Stimulated activated CD8-positive, alpha-beta memory T cell treated with anti-CD3 and anti-CD28 coated beads, Interleukin-7, amount 100 ng/mL, for 1 hour (primary cell): Measurements from ENCODE around the gene PLA2G2C.

Experiments used
- DNase-seq, 2 donors: peaks; one replicate each; pipeline ENCODE4 v3.0.0-alpha.2; 2020; ENCODE audit warnings: low read depth in 2 of 2

PLA2G2C gene

DNA sequence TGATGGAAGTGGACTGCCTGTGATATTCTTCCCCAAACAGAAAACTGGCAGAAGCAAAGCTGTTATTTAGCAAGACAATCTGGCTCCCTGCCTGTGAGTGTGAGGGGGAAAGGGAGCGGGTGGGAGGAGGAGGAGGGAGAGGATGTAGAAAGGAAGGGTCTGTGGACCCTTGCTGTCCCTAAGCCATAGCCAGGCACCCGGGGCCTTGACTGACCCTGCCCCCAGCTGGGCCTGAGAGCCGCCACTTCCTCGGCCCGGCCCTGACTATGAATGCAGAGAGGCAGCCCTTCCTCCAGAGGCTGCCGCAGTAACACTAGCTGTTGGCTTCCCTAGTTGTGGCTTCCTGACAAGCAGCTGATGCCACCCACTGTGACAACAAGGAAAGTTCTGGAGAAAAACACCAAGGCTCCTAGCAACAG is 33.3 kb downstream of the PLA2G2C start:
- no peak for DNase-seq

DNA sequence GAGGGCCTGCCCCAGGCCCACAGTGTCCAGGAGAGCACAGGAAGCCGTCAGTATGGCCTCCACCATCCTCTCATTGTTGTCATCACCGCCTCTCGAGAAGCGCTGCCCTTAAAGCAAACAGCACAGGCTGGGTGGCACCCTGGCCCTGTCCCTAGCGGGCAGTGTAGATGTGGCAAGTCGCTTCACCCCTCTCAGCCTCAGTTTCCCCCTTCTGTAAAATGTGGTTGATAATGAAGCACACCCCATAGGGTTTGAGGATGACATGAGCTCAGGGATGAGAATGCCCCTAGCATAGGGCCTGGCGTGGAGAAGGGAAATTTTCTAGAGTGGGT is 33.8 kb downstream of the PLA2G2C start:
- no peak for DNase-seq

DNA sequence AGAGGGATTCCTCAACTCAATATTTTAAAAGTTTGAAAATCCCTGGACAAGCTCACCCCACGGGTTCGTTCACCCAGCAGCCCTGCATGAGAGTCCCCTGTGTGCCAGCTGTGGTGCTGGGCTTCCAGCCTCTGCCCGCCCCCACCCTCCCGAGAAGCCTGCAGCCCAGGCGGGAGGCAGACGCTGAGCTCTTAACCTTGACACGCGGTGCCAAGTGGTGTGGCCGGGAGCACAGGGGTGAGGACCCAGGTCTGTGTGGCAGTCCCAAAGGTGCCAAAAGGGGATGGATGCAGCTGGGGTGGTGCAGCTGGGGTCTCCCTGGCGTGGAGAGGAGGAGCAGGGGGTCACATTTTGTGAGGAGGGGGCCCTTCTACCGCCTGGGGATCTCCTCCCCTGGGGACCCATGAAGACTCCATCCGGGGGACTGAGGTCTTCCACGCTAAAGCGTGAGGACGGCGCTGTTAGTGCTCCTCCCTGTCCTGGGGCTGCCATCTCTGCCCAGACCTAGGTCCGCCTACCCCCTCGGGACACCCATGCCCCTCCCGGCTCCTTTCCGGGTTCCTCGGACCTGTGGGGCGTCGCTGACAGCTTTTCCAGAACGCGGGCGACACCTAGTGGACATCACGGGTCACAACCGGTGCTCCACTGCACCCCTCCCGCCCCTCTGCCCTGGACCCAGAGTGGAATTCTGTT is 34.3 kb downstream of the PLA2G2C start:
- peak; percentile 42 to 63 for DNase-seq

DNA sequence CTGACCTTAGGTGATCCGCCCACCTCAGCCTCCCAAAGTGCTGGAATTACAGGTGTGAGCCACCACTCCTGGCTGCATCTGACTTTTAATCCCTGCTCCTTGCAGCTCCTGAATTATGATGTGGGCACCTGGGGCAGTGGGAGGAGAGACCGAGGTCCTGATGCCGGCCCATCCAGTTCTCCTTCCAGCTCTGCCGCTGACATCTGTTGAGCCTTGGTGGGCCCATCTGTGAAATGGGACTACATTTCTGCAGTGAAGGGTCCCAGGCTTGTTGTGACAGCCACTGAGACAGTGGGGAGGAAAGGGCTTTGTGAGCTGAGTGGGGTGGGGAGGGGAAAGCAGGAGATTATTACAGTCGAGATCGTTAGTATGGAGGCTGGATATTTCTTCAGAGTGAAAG is 35.3 kb downstream of the PLA2G2C start:
- DNase-seq, result no peak

DNA sequence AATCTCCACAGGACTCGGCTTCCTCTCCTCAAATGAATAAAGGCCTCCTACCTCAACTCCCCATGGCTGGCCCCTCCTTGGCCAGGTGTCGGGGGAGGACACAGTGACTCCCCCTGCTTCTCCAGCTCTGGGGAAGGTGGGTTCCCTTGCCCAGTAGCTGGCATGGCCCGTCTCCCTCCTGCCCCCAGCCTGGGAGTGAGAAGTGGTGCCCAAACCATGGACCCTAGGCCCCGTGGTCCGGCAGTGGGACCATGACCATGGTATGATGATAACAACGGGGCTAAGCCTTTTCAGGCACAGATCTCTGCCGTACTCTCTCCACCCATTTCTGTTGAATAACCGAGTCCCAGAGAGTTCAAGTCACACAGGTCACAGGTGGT is 36.0 kb downstream of the PLA2G2C start:
- no peak for DNase-seq

DNA sequence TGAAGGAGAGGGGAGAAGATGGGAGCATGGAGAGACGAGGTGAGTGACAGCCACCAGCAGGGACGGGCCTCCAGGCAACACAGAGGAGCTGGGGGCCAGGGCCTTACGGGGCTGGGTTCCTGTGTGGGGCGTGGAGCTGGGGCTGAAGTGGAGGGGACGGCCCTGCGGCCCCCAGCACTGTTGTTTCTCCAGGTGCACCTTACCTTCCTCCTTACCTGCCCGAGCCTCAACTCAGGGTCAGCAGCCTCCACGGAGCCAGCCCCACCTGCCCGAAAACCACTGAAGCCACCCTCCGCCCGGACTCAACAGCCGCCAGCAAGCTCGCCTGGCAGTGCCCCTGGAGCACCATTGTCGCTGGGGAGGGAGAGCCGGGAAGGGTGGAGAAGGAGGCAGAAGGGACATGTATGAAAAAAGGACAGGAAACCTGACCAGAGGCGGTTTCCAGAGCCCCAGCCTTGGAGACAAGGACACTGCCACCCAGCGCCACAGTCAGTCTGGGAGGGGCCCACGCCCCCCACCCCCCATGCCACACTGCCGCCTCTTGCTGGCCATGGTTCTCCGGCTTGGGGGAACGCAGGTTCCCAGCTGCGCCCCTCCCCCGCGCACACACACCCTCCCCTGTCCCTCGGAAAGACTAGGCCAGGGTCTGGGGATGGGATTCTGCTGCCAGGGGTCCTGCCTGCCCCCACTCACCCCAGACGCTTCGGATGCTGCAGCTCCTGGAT is 36.6 kb downstream of the PLA2G2C start:
- no peak for DNase-seq

DNA sequence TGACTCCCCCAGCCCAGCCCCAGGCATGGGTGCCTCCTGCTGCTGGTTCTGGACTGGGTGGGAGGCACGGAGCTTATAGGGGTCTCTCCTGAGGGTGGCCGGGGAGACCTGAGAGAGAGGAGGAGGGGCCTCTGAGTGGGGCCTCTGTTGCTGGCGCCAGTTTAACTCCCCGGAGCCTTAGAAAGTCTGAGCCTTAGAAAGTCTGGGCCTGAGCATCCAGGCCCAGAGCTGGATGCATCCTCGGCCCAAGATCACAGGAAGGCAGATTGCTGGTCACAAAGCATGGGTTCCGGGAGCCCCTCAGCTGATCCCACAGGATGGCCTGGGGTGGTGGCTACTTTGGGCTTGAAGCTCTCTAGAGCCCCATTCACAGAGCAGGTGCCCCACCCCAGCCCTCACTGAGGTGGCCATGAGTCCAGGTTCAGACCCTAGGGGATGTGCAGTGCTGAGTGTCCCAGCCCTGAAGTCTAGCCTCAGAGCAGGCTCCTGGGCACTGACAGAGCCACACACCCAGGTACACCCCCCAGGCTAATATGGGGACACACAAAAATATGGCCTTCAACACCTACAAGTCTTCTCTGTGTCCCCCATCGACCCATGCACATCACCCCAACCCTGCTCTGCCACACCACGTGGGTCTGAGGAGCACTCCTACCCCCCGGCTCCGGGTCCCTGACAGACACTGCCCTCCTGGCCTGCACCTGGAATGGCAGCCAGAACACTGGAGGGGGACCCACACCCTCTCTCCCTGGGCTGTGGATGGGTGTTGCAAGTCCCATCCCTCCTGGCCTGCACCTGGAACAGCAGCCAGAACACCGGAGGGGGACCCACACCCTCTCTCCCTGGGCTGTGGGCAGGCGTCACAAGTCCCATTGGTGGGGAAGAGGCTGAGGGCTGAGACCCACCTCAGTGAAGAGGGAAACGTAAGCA is 37.5 kb downstream of the PLA2G2C start:
- DNase-seq, result no peak

DNA sequence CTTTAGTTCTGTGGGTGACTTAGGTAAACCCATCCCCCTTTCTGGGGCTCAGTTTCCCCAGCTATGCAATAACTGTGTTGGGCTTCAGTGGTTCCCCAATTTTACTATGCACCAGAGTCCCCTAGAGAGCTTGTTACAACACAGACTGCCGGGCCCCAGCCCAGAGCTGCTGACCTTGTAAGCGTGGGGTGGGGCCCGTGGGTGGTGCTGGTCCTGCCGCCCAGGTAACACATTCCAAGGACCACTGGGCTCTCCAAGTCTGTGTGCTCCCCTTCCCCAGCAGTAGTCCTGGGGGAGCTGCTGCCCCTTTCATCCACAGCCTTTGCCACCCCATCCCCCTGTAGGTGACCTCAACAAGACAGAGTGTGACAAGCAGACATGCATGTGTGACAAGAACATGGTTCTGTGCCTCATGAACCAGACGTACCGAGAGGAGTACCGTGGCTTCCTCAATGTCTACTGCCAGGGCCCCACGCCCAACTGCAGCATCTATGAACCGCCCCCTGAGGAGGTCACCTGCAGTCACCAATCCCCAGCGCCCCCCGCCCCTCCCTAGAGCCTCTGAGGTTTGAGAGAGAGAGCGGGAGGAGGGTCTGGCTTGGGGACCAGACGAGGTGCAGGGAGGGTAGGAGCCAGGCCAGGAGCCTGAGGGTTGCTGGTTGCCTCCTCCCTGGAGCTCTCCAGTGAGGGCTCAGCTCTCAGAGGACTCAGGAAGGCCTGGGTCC is 38.3 kb downstream of the PLA2G2C start:
- no peak for DNase-seq

DNA sequence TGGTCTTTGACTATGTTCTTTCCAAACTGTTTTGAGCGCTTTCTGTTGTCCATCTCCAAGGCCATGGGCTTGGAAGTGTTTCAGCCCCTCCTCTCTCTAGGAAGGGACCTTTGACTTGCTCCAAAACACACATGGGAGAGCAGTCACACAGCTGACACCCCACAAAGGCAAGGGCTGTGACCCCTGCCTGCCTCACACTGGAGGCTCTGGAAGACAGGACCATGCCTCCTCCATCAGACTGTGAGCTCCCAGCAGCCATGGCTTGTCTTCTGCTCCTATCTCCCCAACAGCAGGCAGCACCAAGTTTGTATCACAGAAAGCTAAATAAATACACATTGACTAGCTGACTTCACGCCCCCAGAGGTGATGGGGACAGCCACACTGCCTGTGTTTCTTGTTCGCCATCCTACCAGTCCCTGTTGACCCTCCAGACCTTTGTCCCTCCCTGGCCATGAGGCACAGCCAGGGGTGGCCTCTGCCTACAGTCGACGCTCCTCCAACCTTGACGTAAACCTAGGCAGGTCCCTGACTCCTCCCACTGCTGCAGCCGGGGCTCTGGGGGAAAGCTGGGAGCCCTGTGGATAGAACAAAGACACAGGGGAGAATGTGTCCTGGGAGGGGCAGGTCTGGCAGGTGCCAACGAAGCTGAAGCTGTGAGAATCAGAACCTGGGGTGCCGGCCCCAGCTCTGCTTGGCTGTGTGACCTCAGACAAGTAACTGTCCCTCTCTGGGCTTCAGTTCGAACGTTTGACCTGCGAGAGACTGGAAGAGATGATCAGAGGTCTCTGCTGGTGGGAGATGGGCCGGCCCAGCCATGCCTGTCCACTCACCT is 42.4 kb downstream of the PLA2G2C start:
- no peak for DNase-seq

DNA sequence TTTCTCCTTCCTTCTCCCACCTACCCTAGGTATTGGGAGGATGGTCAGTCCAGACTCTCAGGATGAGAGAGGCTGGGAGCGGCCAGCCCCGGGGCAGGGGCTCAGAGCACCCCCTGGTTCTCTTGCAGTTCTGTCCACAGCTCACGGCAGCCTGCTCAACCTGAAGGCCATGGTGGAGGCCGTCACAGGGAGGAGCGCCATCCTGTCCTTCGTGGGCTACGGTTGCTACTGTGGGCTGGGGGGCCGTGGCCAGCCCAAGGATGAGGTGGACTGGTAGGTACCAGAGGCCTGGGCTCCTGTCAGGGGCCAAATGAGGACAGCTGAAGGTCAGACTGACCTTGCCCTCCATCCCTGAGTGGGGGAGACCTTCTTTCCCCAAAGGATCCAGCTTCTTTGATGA is 43.0 kb downstream of the PLA2G2C start:
- no peak for DNase-seq

DNA sequence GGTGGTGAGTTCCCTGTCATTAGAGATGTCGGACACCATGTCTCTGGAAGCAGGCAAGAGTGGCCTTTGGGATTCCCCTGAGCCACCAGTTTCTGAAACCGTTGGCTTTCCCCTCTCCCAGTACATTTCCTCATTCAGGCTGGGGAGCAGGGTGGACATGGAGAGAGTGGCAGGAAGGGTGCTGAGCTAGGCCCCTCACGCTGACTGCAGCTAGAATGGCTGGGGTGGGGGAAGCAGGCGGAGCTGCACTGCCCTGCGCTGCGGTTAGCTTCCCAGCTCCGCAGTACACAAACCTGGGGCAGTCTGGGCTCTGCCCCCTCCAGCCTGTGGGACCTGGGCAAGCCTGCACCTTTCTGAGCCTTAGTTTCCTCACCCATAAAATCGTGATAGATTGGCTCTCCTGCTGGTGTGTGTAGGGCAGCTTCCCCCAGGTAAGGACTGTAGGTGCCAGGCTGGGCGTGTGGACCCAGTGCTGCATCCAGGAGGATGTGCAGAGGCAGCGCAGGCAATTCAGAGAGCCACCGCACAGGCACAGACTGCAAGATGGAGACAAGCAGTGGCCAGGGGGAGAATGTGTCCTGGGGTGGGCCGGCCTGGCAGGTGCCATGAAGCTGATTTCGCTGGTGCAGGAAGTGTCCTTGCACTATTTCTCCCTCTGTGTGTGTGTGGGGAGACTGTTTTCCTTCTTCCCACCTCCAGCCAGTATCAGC is 44.2 kb downstream of the PLA2G2C start:
- no peak for DNase-seq

DNA sequence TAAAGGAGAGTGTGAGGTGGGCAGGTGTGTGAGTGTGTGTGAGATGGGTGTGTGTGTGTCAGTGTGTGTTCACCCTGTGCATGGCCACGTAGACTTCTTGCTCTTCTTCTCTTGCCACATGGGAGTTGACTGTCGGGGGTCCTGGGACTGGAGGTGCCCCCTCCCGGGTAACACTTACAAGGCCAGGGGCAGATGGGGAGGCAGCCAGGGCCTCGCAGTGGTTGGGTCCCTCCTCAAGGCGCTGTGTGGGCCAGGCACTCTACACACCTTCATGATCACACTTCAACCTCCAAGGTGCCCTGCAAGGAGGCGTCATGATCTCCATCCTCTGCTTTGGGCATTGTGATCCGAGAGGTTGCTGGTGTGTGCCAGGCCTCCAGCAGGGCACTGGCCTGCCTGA is 44.9 kb downstream of the PLA2G2C start:
- DNase-seq, result no peak

DNA sequence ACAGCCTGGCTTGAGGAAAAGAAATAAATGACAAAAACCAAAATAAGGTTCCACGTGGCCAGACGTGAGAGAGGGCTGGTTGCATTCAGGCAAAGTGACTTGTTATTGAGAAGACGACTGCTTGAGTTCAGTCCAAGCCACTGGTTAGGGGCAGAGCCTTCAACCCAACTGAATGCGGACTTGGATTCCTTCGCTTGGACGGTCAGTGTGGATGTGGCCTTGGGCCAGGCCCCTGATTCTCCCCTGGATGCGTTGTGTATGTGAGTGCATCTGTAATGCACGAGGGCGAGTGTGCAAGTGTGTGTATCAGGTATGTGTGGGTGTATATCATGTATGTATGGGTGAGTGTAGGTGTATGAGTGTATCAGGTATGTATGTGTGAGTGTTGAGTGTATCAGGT is 45.3 kb downstream of the PLA2G2C start:
- no peak for DNase-seq

DNA sequence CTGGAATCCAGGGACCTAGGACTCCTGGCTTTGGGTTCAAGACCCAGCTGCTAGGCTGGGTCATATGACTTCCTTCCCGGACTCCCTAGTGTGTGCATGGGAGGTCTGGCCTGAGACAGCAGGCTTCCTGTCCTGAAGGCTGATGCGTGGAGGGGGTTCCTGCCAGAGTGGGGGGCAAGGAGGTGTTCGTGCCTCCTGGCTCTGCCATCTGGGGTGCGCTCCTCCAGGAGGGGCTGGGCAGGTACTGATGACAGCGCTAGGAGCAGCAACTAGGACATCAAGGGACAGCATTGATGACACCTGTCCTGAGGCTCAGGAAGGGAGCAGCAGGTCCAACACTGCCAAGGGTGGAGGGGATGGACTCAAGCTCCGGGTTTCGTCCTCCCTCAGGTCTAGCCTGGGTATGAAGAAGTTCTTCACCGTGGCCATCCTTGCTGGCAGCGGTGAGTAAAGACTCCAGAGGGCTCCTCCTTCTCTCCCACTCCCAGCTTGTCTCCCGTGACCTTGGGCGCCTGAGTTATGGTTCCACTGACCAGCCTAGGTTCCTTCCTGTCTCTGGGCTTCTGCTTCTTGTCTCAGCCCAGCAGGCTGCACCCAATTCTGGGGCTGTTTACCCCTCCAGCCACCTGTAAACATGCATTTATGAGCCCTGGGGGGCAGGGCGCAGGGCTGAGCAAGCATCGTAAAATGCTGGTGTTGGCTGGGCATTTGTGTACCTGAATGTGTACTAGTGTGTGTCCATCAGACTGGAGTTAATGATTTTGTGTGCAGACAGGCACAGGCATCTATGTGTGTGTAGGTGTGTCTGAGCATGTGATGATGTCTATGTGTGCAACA is 46.3 kb downstream of the PLA2G2C start:
- DNase-seq, result no peak

DNA sequence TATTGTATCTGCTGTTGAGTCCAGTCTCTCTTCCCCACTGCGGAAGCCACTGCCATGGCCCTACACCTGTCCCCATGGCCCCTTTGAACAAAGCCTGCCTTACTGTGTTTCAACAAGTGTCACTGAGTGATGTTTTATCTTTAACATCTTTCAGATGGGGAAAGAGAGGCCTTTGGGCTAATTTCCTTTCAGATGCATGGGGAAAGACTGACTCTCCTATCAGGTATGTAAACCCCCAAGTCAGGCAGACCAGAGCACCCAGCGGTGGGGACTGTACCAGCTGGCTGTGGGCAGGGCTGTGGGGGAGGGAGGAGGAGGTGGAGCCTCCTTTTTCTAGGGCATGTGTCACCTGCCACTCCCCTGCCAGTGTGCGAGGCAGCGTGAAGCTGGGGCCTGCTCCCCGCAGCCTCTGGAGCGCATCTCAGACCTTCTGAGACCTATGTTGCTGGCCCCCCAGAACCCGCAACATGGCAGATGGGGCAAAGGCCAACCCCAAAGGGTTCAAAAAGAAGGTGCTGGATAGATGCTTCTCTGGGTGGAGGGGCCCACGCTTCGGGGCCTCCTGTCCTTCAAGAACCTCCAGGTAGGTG is 47.3 kb downstream of the PLA2G2C start, which contains the start of gene PLA2G2F:
Gene PLA2G2F, plus strand, starts transcription at position 363 of the 590 bp plus-strand sequence. Its CDS starts 105 bp downstream, at position 468.
- no peak for DNase-seq

DNA sequence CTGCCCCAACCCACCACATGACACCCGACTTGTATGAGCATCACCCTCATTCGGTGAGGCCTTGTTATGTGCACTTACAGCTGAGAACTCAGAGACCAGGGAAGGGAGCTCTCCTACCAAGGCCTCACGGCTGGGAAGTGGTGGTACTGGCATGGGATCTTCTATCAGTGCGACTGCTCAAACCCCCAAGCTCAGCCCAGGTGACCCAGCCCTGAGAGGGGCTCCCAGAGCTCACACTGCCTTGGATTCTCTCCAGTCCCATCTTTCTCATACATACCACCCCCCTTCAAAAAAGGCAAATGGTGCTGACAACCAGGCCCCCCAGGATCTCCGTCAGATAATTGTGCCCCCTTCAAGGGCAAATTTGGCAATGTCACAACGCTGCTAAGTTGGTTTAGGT is 48.0 kb downstream of the PLA2G2C start:
- DNase-seq, result no peak

DNA sequence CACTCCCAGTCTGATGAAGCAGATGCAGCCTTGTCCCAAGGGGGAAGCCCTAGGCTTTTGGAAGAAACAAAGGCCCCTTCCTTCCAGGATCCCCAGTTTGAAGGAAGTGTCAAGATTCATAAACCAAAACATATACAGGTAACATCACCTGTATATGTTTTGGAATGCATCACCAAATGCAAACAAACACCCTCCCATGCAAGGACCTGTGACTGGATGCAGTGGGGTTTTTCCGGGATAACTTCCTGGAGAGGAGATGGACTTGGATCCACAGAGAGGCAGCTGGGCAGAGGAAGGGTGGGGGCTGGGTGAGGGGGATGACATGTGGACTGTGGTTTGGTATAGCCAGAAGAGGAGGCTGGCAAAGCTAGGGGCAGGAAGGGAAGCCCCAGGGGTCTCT is 48.7 kb downstream of the PLA2G2C start:
- no peak for DNase-seq

DNA sequence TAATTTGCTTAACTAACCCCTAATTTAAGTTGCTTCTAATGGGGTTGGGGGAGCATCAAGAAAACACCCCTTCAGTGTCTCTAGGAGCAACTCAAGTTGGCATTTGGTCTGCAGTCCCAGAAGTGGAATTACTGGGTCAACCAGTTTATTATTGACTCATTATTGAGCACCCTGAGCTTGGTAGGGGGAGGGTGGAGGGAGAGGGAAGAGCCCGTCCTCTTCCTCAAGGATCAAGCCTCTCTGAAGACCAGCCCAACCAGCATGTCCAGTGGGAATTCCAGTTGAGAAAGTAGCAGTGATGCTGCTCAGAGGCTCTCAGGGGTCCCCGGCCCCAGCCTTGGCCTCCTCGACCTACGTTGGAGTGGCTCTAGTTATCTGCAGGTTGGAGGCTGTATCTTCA is 49.3 kb downstream of the PLA2G2C start:
- no peak for DNase-seq

DNA sequence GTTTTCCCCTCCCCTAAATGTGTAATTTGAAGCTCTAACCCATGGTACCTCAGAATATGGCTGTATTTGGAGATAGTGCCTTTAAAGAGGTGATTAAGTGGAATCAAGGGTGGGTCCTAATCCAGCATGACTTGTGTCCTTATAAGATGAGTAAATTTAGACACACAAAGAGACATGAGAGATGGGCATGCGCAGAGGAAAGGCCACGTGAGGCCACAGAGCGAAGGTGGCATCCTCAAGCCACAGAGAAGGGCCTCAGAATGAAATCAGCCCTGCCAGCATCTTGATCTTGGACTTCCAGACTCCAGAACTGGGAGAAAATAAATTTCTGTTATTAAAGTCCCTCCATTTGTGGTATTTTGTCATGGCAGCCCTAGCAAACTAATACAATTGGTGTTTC is 50.1 kb downstream of the PLA2G2C start:
- DNase-seq, result no peak
